ENCODE data around the gene OSER1. TPM values are rescaled to one million over a fixed set of nuclear protein-coding genes. Genes with fewer than 3 reads are reported as not detected.
"Not testable (repeated sequence)": the region's sequence is repeated elsewhere in the genome, so short reads cannot be mapped to it uniquely, and the experiment has no call there.

The OSER1 gene
- total RNA-seq, 1 donor from 2014 or later, result 28.0 TPM

DNA sequence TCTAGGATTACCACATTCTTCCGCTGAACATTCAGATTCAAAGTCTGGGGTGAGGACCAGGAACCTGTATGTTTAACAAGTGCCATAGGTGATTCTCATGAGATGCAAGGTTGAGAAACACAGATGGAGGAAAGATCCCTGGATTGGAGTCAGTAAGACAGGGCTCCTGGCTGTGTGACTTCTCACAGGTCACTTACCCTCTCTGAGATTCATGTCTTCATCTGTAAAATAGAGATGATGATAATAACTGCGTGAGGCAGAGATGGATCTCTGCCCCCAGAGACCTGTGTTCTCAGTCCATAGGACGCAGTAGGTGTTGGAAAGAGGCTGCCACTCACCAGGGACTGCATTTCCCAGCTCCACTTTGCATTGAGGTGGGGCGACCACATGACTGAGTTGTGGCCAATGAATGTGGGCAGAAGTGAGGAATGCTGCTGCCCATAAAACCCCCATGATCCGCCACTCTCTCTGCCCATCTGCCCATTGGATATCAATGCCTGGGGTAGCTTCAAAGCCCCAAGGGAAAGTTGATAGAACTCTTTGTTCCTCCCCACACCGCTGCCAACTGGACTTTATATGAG, 23.0 kb upstream of the OSER1 start:
- no peak for DNase-seq (ENCODE audit: extremely low spot score in 2 of 2)
- Histone ChIP-seq H3K27ac (no peak overlapping the region), H3K4me3 (no peak overlapping the region), H3K9me3 (no peaks in the 10 kb centered on the region), H3K36me3 (no peaks in the 10 kb centered on the region), H3K4me1 (no peaks in the 10 kb centered on the region), H3K27me3 (no peaks in the 10 kb centered on the region)
- intact Hi-C loops (cut with DNase I), result no loop called here
- no peak for TF ChIP-seq POLR2AphosphoS5 (IDR thresholded peaks at IDR 0.05; ENCODE audit: insufficient read depth in 1 of 2, low read depth in 1 of 2)
- TF ChIP-seq, protein P1, sequence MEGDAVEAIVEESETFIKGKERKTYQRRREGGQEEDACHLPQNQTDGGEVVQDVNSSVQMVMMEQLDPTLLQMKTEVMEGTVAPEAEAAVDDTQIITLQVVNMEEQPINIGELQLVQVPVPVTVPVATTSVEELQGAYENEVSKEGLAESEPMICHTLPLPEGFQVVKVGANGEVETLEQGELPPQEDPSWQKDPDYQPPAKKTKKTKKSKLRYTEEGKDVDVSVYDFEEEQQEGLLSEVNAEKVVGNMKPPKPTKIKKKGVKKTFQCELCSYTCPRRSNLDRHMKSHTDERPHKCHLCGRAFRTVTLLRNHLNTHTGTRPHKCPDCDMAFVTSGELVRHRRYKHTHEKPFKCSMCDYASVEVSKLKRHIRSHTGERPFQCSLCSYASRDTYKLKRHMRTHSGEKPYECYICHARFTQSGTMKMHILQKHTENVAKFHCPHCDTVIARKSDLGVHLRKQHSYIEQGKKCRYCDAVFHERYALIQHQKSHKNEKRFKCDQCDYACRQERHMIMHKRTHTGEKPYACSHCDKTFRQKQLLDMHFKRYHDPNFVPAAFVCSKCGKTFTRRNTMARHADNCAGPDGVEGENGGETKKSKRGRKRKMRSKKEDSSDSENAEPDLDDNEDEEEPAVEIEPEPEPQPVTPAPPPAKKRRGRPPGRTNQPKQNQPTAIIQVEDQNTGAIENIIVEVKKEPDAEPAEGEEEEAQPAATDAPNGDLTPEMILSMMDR (IDR thresholded peaks at IDR 0.05), result no peak
- TF ChIP-seq POLR2A (IDR thresholded peaks at IDR 0.05), result no peak

DNA sequence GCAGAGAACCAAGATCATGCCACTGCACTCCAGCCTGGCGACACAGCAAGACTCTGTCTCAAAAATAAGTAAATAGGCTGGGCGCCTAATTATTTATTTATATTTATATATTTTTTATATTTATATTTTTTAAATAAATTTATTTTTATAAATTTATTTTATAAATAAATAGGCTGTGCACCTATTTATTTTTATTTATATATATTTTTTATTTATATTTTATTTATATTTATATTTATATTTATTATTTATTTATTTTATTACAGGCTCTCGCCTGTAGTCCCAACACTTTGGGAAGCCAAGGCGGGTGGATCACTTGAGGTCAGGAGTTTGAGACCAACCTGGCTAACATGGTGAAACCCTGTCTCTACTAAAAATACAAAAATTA, 21.9 kb upstream of the OSER1 start:
- DNase-seq (ENCODE audit: extremely low spot score in 2 of 2); H3K27ac ChIP-seq; H3K4me3 ChIP-seq; H3K4me1 ChIP-seq; H3K27me3 ChIP-seq; intact Hi-C loops (cut with DNase I); H3K9me3 ChIP-seq; H3K36me3 ChIP-seq: not testable (repeated sequence)

DNA sequence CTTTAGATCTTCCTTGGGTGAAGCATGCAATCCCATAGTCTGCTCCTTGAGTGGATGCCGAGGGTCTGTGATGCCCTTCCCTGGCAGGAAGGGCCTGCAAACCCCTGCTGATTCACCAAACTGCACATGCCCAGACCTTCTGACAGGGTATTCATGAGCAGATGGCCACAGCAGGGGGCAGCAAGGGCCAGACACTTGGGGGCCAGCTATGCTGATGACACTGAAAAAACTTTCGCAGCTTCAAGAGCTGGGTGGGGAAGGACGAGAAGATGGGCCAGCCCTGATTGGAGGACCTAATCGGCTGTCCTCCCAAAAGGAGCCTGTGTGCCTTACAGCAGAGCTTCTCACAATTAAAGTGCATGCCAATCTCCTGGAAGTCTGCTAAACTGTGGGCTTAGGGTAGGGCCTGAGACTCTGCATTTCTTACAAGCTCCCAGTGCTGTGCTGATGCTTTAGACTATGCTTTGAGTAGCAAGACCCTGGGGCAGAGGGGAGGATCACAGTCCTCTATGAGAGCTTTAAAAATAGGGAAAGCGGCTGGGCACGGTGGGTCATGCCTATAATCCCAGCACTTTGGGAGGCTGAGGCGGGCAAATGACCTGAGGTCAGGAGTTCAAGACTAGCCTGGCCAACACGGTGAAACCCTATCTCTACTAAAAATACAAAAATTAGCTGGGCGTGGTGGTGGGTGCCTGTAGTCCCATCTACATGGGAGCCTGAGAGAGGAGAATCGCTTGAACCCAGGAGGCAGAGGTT, 21.3 kb upstream of the OSER1 start:
- intact Hi-C loops (cut with DNase I), result no loop called here
- no peaks in the 10 kb centered on the region for H3K4me1 ChIP-seq
- DNase-seq (ENCODE audit: extremely low spot score in 2 of 2), result no peak
- H3K27ac ChIP-seq, result no peak overlapping the region
- H3K9me3 ChIP-seq, result no peaks in the 10 kb centered on the region
- TF ChIP-seq POLR2A (IDR thresholded peaks at IDR 0.05) (no peak), POLR2AphosphoS5 (IDR thresholded peaks at IDR 0.05; ENCODE audit: insufficient read depth in 1 of 2, low read depth in 1 of 2) (no peak)
- TF ChIP-seq, protein P1 (IDR thresholded peaks at IDR 0.05), result no peak
- no peak overlapping the region for H3K4me3 ChIP-seq
- no peaks in the 10 kb centered on the region for H3K36me3 ChIP-seq
- no peaks in the 10 kb centered on the region for H3K27me3 ChIP-seq

DNA sequence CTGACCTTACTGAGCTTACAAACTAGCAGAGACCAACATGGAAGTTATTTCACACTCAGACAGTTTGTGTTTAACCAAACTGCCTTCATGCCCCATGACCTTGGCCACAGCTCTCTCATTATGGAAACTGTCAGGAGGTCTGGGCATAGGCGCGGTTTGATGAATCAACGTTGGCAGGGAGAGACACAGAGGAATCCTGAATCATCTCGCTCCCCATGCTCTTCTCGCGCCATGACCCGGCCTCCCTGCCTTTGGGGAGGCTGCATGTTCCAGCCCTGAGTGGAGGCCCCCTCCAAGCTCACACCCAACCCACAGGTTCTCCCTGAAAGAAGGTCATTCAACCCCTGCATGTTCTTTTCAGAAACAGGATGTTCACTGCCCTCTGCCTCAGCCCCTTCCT, 20.6 kb upstream of the OSER1 start:
- H3K9me3 ChIP-seq, result no peaks in the 10 kb centered on the region
- intact Hi-C loops (cut with DNase I), result no loop called here
- H3K27me3 ChIP-seq, result no peaks in the 10 kb centered on the region
- H3K27ac ChIP-seq, result no peak overlapping the region
- TF ChIP-seq, protein P1 (IDR thresholded peaks at IDR 0.05), result no peak
- TF ChIP-seq POLR2A (IDR thresholded peaks at IDR 0.05), result no peak
- TF ChIP-seq POLR2AphosphoS5 (IDR thresholded peaks at IDR 0.05; ENCODE audit: insufficient read depth in 1 of 2, low read depth in 1 of 2), result no peak
- H3K4me1 ChIP-seq, result no peaks in the 10 kb centered on the region
- H3K4me3 ChIP-seq, result no peak overlapping the region
- H3K36me3 ChIP-seq, result no peaks in the 10 kb centered on the region
- no peak for DNase-seq (ENCODE audit: extremely low spot score in 2 of 2)

DNA sequence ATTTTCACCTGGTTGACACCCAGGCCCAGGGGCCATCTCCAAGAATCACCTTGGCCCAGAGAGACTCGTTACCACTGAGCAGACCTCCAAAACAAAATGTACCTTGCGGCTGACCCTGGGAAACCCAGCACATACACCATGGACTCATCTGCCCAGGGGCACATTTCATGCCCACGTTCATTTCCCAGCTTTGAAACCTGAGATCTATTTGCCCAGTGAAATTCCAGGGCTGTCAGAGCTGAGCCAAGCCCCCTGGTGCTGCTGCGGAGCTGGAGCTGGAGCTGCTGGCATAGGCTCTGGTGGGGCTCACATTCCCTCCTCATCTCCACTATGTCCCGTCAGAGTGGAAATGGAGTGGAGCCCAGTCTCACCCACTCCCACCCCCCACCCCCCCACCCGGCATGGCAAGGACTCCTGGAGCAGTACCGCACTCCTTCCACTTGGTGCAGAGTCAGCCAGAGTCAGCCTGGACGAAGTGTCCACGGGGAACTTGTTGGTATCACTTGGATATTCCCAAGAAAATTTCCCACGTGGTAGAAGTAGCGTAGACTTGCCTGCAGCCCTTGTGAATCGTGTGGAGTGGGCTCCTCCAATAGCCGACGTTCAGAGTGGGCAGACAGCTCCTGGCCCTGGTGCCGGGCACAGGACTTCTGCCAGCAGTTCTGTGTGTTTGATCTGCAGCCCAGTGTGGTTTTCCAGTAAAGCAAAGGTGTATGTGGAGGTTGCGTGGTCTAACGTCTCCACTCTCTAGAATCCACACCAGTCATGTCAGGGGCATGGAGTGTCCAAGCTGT, 18.1 kb upstream of the OSER1 start:
- no peaks in the 10 kb centered on the region for H3K36me3 ChIP-seq
- TF ChIP-seq POLR2AphosphoS5 (IDR thresholded peaks at IDR 0.05; ENCODE audit: insufficient read depth in 1 of 2, low read depth in 1 of 2) (no peak), POLR2A (IDR thresholded peaks at IDR 0.05) (no peak)
- TF ChIP-seq, protein P1 (IDR thresholded peaks at IDR 0.05), result no peak
- H3K4me3 ChIP-seq, result no peak overlapping the region
- H3K27me3 ChIP-seq, result no peaks in the 10 kb centered on the region
- H3K4me1 ChIP-seq, result no peaks in the 10 kb centered on the region
- intact Hi-C loops (cut with DNase I), result no loop called here
- no peaks in the 10 kb centered on the region for H3K9me3 ChIP-seq
- DNase-seq (ENCODE audit: extremely low spot score in 2 of 2), result no peak
- H3K27ac ChIP-seq, result no peak overlapping the region

All from vagina (tissue), 2 donors.